Measurements from ENCODE around the gene NR2F1-AS1. TPM values are rescaled to one million over a fixed set of nuclear protein-coding genes. Genes with fewer than 3 reads are reported as not detected.

Gene NR2F1-AS1
- total and polyA plus RNA-seq, 9 of the 15 experiments (the other 6 are each of a cell fraction or from before 2014, with no cell fraction given) = not detected

- TF ChIP-seq ETS1 (conservative IDR thresholded peaks at IDR 0.05; ENCODE audit: control insufficient read depth, low read depth, low read length) = no peak
- no peak for TF ChIP-seq ZNF79 (CRISPR knock-in tag; IDR thresholded peaks at IDR 0.05; ENCODE audit: low read depth)
- TF ChIP-seq CREM (IDR thresholded peaks at IDR 0.05; ENCODE audit: low read depth) = no peak
These were observed 9.5 kb upstream of the NR2F1-AS1 start (continued) for GRCh38 chr5:93590493-93590892.

DNA sequence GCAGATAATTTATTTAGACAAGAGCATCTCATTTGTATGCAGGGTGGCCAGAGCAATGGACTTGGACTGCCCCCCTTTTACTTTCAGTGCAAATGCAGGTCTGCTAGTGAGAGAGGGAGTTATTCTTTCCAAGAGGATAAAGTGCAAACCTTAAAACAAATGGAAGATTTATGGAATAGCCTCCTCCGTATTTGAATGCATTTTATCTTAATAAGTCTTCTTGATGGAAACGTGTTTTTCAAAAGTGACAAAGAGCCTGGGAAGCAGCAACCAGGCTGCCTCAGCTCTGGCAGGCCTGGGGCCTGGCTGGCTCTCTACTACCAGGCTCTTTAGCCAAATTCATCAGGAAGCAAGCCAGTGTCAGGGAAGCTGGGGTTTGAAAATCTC, 8.8 kb upstream of the NR2F1-AS1 start:
- BruUV-seq (replicated peaks) = no TSS peak
- Histone ChIP-seq H3K4me3 (no peak overlapping the region), H2AFZ (ENCODE audit: low read depth, low read length) (no peak overlapping the region), H3K4me1 (replicated peaks in 1 of 2; ENCODE audit: control insufficient read depth in 2 of 2, insufficient read depth in 2 of 2, low read length in 2 of 2) (no peaks in the 10 kb centered on the region; a peak in 1 of 5 replicates), H3K27me3 (ENCODE audit: control insufficient read depth in 2 of 2, insufficient read depth in 2 of 2, low read length in 2 of 2) (peaks cover 2 to 9% of the 10 kb centered on the region in 2 experiments; a peak in 3 of 5 replicates), H3K27ac (ENCODE audit: extremely low read depth, low read depth, low read length) (no peak overlapping the region), H3K36me3 (ENCODE audit: control insufficient read depth, insufficient read depth, low read length) (no peaks in the 10 kb centered on the region), H3K79me2 (ENCODE audit: control insufficient read depth, insufficient read depth, low read length) (no peaks in the 10 kb centered on the region), H4K20me1 (replicated peaks; ENCODE audit: control insufficient read depth, insufficient read depth, low read length) (no peaks in the 10 kb centered on the region), H3K4me2 (ENCODE audit: insufficient read depth, low read length) (no peak overlapping the region), H3K9me1 (ENCODE audit: control insufficient read depth, insufficient read depth, low read length) (no peaks in the 10 kb centered on the region), H3K9me3 (replicated peaks; ENCODE audit: control insufficient read depth, insufficient read depth, low read depth, low read length) (no peaks in the 10 kb centered on the region), H3K9ac (ENCODE audit: insufficient read depth in 1 of 2, low read depth in 2 of 2, low read length in 2 of 2) (no peak overlapping the region)
- ChIA-PET POLR2A (no interaction called here), CTCF (ENCODE audit: low intra/inter-chr PET ratio) (no interaction called here)
- intact Hi-C loops (cut with micrococcal nuclease) = no loop called here
- FAIRE-seq (no peak), DNase-seq (ENCODE audit: extremely low read depth in 1 of 4, low spot score in 3 of 4) (no peak), ATAC-seq (no peak)
- WGBS (ENCODE audit: insufficient coverage, low coverage, missing lambda C conversion rate) = 0% methylated on average over 2 of the region's 2 CpGs
- in situ Hi-C loops (cut with MboI) = loop anchor here (25.0 kb wide), 1 partner anchor 1147 kb away; no protein-coding TSS in a partner anchor
- TF ChIP-seq SP2 (IDR thresholded peaks at IDR 0.05; ENCODE audit: extremely low read depth, low read depth, low read length, poor library complexity, severe bottlenecking) = no peak
- TF ChIP-seq, protein P1, sequence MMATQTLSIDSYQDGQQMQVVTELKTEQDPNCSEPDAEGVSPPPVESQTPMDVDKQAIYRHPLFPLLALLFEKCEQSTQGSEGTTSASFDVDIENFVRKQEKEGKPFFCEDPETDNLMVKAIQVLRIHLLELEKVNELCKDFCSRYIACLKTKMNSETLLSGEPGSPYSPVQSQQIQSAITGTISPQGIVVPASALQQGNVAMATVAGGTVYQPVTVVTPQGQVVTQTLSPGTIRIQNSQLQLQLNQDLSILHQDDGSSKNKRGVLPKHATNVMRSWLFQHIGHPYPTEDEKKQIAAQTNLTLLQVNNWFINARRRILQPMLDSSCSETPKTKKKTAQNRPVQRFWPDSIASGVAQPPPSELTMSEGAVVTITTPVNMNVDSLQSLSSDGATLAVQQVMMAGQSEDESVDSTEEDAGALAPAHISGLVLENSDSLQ (IDR thresholded peaks at IDR 0.05) = no peak
- TF ChIP-seq ZNF384 (IDR thresholded peaks at IDR 0.05; ENCODE audit: low read depth, low read length) = no peak
- TF ChIP-seq ESRRA (IDR thresholded peaks at IDR 0.05; ENCODE audit: borderline replicate concordance, low read depth) = no peak
- TF ChIP-seq, protein P2, sequence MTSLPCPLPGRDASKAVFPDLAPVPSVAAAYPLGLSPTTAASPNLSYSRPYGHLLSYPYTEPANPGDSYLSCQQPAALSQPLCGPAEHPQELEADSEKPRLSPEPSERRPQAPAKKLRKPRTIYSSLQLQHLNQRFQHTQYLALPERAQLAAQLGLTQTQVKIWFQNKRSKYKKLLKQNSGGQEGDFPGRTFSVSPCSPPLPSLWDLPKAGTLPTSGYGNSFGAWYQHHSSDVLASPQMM (CRISPR knock-in tag; IDR thresholded peaks at IDR 0.05) = no peak
- no peak for TF ChIP-seq ZNF3 (CRISPR knock-in tag; IDR thresholded peaks at IDR 0.05)
- TF ChIP-seq, protein P3, sequence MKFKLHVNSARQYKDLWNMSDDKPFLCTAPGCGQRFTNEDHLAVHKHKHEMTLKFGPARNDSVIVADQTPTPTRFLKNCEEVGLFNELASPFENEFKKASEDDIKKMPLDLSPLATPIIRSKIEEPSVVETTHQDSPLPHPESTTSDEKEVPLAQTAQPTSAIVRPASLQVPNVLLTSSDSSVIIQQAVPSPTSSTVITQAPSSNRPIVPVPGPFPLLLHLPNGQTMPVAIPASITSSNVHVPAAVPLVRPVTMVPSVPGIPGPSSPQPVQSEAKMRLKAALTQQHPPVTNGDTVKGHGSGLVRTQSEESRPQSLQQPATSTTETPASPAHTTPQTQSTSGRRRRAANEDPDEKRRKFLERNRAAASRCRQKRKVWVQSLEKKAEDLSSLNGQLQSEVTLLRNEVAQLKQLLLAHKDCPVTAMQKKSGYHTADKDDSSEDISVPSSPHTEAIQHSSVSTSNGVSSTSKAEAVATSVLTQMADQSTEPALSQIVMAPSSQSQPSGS (CRISPR knock-in tag; IDR thresholded peaks at IDR 0.05) = no peak
- no peak for TF ChIP-seq SMAD4 (CRISPR knock-in tag; conservative IDR thresholded peaks at IDR 0.05)

Measured in K562 (cell line).